Activated CD8-positive, alpha-beta memory T cell treated with anti-CD3 and anti-CD28 coated beads, Interleukin-2, amount 50 U/mL, for 24 hours (primary cell): ENCODE measurements around the gene SMPX.
"Not testable (repeated sequence)": the region's sequence is repeated elsewhere in the genome, so short reads cannot be mapped to it uniquely, and the experiment has no call there.

ENCODE experiments used
- DNase-seq: peaks from one replicate; pipeline ENCODE4 v3.0.0-alpha.2; 2020; ENCODE audit errors: extremely low read depth

SMPX gene

DNA sequence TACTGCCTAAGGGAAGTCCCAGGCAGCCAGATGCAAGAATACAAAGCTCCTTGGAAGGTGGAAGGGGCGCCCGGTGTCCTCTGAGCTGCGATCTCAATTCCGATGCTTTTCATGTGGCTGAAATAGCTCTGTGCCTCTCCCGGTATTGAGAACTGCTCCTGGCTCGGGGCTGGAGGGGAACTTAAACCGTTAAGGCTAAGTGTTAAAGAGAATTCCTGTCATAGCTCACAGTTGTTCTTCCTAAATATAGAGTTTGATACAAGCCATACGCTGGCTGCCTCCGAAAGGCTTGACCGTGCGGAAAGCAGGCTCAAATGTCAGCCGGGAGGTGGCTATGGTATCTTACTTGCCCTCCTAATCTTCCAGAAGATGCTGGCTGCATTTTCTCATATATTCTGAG lies at the start of gene SMPX:
Gene SMPX (minus strand): TSS at position 157 of the 400 bp plus-strand sequence. CDS start 3,826 bp downstream, outside the sequence.
- no peak for DNase-seq

DNA sequence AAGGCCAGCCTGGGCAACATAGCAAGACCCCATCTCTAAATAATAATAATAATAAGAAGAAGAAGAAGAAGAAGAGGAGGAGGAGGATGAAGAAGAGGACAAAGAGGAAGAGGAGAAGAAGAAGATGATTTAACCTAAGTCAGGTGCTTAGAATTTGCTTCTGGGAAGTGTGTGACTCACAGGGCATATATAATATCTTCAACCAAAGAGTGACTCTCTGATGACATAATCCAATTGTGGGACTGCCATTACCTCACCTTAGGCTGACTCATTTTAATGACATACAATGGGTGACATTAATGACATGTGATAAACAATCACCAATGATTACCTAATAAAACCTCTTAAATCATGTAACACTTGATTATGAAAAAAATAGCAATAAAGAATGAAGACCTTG lies 48.8 kb upstream of the SMPX start:
- DNase-seq = no peak

DNA sequence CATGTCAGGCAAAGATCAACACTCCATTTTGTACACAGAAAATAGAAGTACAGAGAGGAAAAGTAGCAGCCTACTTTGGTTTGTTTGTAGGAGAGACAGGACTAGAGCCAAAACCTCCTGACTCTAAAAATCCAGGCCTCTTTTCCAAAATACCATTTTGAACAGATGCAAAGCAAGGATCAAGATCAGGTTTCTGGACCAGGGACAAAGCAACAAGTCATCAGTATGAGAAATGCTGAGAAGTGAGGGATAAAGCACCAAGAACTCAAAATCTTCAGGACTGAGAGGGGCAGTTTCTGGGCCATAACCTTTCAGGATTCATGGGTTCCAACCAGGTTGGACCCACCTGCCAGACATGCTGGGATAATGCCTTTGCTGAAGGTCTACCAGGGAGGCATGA lies 44.9 kb upstream of the SMPX start:
- no peak for DNase-seq

DNA sequence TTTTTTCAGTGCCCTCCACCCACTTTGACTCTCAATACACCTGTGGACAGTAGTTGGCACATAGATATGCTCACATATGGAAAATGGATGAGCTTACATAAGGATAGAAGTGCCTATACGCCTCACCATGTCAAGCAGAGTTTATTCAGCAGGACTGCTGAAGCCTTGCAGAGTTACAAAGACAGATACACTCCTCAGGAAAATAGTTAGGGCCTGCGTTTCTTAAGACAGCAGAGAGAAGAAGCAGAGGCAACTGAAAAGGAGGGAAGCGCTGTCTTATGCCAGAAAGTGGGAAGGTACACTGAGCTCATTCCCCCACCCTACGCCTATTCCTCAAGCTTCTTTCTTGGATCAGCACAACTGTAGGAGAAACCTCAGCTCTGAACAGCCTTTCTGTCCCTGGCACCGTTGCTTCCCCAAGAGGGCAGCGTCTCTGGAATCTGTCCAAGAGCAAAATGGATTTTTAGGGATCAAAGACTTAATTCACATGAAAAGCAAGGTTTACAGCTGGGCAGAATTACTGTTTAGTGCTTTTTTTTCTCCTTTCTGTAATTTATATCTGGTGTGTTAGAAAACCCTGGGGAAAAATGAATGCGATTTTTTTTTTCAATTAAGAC lies 44.2 kb upstream of the SMPX start:
- no peak for DNase-seq

DNA sequence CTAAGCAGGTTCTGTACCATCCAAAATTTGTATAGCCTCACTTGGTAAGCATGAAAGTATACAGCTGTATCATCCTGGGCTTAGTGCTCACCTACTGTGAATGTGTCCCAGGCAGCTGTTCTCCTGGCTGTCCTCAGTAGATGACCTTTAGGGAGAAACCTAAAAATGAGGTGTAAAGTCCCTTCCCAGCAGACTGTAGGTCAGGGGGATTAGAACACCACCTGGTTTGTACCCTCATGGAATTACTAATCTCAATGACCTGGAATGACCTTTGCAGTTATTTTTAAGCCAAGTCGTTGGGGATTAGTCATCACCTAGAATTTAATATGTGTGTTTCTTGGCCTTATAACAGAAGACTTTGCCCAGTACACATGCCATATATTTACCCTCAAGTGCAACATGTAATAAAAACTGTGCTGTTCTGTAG lies 42.4 kb upstream of the SMPX start:
- DNase-seq = no peak

DNA sequence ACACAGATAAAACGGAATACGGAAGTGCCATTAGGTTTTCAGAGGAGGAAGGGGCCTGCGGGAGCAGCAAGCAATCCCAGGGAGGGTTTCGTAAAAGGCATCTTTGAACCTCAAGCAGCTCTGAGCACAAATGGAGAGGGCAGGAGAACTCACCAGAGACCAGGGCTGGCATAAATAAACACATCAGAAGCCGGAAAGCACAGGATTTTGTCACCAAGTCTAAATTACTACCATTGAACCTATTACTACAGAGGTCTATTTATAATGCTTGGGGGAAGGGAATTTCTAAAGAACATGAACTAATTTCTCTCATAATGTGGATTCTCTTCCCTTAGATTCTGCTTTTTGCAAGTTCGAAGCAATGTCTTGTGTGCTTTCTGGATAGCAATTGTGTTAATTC lies 41.9 kb upstream of the SMPX start:
- no peak for DNase-seq

DNA sequence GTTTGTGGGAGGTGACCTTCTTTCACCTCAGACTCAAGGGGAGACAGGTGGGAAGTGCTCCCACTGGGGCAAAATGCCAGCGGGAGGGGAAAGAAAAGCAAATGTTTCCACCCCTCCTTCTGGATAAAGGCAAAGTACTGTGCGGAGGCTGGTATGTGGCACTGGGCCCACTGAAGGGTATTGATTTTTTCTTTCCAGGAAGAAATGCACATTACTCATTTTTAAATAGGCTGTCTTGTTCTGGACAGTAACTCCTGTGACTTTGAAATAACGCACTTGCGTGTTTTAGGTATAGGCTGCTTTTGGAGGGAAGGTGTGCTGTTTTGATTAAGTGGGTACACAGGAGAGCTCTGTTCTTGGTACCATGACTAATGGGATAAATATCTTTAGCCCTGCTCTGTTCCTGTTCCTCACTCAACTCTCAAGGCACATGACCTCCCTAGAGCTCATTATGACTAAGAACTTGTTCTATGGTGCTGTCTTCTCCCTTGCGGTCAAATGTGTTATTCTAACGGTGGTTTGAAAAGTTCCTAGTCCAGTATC lies 40.8 kb upstream of the SMPX start:
- no peak for DNase-seq

DNA sequence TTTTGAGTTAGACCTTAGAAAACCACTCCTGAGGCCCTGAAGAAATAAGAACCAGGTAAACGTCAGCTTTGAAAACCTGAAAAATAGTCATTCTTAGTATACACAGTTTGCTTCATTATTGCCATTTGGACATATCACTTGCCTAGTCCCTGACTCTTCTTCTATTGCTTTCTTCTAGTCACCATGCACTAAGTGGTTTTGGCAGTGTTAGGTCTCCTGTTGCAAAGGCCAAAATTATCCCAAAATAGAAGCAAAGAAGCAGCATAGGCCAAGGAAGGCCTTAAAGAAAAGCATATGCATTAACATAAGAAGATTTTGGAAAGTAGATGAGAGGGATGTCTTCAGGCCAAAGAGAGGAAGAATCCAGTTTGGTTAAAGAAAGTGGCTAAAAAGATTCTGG lies 24.1 kb upstream of the SMPX start:
- no peak for DNase-seq

DNA sequence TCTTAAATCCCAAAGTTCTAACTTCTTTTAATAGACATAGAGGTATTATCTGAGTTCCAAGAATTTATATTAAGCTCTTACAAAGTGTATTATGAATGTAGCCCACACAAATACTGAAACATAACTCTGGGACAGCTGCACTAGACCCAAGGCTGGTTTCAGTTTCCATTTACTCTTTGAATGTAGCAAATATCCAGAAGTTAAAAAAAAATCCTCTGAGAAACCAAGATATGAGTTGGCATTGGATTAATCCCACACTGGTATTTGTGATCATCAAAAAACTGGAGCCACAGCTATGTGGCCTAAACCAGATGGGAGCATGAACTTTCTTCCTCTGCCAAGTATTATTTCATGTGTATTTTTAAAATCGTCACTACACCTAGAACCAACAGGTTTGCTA lies 23.6 kb upstream of the SMPX start:
- no peak for DNase-seq

DNA sequence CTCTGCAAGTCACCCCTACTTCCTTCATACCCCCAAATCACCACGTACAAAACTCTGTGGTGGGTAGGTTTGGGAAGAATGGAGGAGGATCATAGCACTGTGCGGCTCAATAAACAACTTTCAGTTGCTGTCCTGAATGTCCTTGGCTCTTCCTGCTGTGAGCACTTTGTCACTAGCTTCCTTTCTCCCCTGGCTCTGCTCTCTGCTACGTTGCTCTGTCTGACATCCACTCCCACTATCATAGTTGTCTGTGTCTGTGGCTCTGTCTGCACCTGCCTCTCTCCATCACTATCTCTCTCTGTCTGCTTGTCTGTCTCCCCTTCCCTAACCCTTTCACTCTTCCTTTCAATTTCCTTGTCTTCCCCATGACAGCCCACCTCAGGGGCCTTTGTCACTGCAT lies 21.2 kb upstream of the SMPX start:
- no peak for DNase-seq

DNA sequence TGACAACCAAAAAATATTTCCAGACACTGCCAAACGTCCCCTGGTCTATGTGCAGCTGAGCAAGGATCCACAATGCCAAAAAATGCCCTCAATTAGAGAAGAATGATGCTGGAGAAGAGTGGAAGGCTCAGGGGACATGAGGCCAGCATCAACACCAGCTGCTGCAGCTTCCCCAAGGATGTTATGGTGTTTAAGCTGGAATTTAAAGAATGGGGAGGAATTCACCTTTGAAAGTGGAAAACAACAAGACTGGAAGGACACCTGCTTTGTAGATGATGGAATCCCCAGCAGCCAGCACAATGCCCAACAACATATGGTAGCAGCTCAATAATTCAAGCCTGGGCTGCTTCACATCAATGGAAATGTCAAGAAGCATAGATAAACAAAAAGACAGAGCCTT lies 20.3 kb upstream of the SMPX start:
- DNase-seq = no peak

DNA sequence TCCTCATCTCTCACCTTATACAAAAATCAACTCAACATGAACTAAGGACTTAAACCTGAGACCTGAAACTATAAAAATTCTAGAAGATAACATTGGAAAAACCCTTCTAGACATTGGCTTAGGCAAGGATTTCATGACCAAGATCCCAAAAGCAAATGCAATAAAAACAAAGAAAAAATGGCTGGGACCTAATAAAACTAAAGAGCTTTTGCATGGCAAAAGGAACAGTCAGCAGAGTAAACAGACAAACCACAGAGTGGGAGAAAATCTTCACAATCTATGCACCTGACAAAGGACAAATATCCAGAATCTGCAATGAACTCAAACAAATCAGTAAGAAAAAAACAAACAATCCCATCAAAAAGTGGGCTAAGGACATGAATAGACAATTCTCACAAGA lies 17.2 kb upstream of the SMPX start:
- DNase-seq = not testable (repeated sequence)

DNA sequence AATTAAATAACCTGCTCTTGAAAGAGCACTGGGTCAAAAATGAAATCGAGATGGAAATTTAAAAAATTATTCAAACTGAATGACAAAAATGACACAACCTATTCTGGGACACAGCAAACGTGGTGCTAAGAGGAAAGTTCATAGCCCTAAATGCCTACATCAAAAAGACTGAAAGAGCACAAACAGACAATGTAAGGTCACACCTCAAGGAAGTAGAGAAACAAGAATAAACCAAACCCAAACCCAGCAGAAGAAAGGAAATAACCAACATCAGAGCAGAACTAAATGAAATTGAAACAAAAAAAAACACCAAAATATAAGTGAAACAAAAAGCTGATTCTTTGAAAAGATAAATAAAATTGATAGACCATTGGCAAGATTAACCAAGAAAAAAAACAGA lies 15.1 kb upstream of the SMPX start:
- DNase-seq = not testable (repeated sequence)

DNA sequence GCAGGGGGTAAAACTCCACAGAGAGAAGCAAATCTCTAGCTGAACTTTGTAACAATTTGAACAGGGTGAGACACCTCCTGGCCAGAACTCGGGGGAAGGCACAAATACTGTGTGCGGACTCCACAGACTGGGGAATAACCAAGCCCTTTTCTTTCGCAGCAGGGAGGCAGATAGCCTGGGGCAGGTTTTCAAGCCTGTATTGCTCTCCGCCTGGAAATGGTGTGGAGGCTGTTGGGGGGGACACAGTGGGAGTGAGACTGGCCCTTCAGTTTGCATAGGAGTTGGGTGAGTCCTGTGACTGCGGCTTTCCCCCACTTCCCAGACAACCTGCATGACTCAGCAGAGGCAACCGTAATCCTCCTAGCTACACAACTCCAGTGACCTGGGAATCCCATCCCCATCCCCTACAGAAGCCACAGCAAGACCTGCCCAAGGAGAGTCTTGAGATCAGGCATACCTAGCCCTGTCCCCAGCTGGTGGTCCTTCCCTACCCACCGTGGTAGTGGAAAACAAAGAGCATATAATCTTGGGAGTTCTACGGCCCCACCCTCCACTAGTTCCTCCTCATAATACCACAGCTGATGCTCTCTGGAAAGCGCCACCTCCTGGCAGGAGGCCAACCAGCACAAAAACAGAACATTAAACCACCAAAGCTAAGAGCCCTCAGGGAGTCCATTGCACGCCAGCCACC lies 12.9 kb upstream of the SMPX start:
- no peak for DNase-seq

DNA sequence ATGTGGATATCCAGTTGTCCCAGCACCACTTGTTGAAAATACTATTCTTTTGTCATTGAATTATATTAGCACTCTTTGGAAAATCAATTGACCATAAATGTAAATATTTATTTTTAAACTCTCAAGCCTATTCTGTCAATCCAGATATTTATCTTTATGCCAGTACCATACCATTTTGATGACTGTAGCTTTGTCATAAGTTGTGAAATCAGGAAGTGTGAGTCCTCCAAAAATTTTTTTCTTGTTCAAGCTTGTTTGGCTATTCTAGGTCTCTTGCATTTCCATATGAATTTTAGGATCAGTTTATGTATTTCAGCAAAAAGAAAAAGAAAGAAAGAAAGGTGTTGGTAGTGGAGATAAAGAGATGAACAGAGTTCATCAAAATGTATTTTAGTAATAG lies 8.2 kb upstream of the SMPX start:
- DNase-seq = no peak

DNA sequence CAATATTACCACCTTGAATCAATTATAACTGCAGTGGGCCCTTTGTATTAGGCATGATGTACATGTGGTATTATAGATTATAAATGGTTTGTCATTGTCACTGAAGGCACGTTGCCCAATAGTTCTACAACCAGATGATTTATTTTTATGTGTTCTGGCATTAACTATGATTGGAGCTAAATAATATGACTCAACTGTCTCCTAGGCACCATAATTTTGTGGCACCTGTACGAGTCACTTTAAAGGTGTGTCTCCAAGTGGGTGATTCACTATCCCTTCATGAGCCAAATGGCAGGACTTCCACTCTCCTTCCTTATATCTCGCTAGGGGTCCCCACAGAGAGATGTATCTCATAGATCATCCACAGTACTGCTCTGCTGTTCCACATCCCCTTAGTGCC lies 6.1 kb upstream of the SMPX start:
- no peak for DNase-seq

DNA sequence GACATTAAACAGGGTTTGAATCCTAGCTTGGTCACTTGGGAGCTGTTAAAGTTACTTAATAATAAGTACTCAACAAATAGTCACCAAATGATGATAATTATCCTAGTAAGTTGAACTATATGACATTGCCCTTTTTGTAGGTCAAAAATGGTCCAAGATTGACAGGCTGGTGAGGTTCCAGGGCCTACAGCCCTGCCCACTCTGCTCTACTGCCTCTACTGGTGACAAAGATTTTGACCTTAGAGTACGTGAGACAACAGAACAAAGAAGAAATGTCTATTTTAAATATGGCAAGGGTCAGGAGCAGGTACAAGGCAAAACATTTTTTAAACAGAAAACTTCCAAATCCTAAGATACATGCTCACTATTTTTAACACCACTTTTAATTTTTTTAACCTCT lies 572 bp upstream of the SMPX start:
- no peak for DNase-seq

DNA sequence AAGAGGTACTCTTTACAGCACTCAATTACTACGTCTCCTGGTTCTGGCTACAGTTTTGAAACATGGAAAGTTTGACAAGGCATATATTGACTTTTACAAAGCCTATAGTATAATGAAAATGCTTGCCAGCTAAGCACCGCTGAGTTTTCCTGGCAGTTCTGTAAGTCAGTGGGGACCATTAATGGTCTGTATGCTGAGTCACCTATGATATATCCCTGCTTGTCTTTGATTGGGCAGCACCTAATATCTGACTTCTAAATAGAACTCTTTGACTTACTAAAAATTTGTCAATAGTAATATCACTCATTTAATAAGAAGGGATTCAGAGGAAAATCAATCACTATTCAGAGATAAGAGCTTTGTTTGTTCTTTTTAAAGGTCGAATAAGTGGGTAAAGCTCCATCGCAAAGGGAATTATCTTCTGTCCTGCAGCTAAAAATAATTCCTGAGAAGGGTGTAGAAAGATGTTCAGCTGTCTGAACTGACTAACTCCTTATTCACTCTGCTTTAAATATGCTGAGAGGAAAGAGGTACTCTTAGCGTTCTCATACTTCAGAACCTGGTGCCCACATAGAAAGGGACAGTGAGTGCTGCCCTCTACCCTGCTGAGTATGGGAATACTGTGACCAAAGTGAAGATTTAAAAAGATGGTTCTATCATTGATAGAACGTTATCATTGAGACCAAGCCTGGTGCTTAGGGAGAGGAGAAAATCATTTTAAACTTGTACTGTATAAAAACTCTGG lies 959 bp downstream of the SMPX start:
- no peak for DNase-seq

DNA sequence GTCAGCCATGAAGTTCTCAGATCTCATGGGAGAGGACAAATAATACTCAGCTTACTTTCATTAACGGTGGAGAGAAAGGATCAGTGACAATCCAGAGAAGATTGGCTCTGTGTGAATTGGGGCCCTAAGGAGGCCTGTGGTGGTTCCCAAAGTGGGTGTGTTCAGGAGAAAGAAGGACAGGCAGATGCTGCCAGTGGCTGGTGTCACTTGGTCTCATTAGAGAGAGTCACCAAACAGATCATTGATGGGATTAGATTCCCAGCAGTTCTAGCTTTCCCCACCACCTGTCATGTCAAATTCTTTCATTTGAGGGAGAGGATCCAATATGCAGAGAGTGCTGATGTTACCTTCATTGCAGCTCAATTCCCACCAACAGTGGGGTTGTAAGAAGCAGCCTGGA lies 8.0 kb downstream of the SMPX start:
- DNase-seq = no peak

DNA sequence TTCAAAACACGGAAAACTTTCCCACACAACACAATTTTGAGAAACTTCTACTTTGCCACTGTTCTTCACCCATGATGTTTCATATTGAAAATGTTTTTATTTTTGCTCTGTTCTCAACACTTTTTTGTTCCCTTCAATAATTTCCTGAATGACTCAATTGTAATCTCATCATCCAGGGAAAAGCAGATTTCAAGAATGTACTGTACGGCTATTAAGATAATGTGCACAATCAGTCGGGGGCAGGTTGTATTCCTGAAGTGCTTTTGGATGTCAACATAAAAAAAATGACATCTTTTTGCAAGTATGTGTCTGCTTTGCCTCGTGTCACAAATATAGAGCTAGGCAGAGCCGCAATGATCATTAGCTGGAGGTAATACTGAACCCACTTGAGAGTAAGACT lies 9.7 kb downstream of the SMPX start:
- no peak for DNase-seq

DNA sequence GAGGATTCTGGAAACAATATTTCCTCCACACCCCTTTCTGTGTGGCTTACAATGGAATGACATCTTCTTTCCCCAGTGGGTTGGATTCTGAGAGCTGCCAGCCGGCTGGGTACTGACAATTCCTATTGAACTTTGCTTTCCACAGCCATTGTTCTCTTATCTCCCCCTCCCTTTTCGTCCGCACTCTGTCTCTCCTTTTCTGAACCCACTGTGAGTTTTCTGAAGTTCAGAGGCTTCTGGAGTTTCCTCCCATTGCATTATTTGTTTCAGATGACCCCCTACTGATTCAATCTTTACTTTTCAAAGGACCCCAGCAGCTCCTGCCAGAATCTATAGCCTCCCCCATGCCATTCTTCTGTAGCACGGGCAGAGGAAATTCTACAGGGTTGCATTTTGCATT lies 10.4 kb downstream of the SMPX start:
- no peak for DNase-seq

DNA sequence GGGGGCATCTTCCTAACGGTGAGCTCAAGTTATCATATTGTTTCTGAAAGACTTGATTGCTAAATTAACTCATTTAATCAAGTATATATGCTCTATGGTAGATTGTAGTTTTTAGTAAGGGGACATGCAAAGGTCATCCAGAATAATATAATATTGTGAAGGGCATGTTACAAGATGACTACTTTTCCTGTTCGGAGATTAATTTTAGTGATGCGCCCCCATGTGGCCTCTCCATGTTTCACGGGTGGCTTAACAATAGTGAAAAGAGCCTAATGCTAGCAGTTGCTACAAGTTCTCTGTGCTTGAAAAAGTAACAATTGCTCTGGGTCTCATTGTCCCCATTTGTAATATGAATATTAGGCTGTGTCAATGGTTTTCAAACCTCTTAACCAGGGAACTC lies 12.2 kb downstream of the SMPX start:
- peak; percentile 6 for DNase-seq

DNA sequence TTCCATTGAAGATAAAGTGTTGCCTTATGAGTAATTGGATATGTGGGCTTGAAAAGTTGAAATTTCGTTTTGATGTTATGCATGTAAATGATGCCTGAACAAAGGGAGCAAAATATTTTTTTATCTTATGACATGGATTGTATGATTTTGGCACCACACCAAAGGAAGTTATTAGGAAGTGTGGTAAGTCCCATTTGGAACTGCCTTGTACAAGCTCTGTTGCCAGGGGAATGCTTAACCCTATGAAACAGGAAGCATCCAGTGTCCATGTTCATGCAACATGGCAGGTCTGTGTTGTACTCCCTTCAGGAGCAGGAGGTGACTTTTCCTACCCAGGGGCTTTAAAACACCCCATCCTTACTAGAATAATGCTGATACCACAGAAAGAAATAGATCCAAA lies 13.2 kb downstream of the SMPX start:
- DNase-seq = no peak
